AG09309 (cell line): ENCODE measurements around the gene BMI1.

Experiments
- DNase-seq: peaks from one replicate; pipeline ENCODE4 v3.0.0-alpha.2; 2010; ENCODE audit warnings: low read depth
- H3K4me3 ChIP-seq: 2 replicates; pipeline ENCODE4 v1.5.1; 2011; ENCODE audit warnings: mild to moderate bottlenecking, low read depth, low read length, moderate library complexity; ENCODE audit not compliant: control insufficient read depth
- TF ChIP-seq, protein P1 (sequence below): IDR thresholded peaks from 2 replicates; pipeline ENCODE4 v1.5.1; 2011; ENCODE audit warnings: mild to moderate bottlenecking, low read depth, low read length, inconsistent platforms; ENCODE audit not compliant: insufficient read depth, control insufficient read depth; ENCODE audit errors: missing control alignments

The BMI1 gene

DNA sequence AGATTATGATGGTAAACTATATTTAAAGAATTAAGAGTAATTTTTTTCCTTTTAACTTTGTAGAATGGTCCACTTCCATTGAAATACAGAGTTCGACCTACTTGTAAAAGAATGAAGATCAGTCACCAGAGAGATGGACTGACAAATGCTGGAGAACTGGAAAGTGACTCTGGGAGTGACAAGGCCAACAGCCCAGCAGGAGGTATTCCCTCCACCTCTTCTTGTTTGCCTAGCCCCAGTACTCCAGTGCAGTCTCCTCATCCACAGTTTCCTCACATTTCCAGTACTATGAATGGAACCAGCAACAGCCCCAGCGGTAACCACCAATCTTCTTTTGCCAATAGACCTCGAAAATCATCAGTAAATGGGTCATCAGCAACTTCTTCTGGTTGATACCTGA, 8.3 kb downstream of the BMI1 start:
- TF ChIP-seq, protein P1, sequence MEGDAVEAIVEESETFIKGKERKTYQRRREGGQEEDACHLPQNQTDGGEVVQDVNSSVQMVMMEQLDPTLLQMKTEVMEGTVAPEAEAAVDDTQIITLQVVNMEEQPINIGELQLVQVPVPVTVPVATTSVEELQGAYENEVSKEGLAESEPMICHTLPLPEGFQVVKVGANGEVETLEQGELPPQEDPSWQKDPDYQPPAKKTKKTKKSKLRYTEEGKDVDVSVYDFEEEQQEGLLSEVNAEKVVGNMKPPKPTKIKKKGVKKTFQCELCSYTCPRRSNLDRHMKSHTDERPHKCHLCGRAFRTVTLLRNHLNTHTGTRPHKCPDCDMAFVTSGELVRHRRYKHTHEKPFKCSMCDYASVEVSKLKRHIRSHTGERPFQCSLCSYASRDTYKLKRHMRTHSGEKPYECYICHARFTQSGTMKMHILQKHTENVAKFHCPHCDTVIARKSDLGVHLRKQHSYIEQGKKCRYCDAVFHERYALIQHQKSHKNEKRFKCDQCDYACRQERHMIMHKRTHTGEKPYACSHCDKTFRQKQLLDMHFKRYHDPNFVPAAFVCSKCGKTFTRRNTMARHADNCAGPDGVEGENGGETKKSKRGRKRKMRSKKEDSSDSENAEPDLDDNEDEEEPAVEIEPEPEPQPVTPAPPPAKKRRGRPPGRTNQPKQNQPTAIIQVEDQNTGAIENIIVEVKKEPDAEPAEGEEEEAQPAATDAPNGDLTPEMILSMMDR, result no peak
- no peak overlapping the region for H3K4me3 ChIP-seq
- no peak for DNase-seq

DNA sequence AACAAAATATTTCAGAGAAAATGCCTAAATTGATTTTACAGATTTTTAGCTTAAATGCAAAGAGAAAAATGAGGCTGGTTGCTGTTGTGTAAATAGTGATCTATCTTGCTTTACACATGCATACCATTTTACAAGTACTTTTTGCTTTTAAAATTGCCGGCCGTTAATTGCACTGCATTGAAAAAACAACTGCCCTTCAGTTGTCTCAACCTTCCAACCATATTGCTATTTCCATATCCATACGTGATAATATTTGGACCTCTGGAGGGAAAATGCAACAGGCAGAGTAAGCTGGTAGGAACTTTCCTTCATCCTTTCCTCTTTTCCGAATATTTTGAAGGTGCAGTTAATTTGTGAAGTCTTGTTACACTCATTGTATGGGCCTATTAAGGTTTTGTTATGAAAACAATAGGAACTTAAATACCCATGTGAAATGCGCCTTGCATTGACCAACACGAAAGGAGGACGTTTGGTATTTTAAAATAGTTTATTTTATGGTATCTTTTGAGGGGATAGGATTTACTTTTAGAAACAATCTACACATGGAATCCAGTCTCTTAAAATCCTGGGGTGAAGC, 11.3 kb downstream of the BMI1 start:
- no peak for DNase-seq
- TF ChIP-seq, protein P1, result no peak
- H3K4me3 ChIP-seq, result no peak overlapping the region

DNA sequence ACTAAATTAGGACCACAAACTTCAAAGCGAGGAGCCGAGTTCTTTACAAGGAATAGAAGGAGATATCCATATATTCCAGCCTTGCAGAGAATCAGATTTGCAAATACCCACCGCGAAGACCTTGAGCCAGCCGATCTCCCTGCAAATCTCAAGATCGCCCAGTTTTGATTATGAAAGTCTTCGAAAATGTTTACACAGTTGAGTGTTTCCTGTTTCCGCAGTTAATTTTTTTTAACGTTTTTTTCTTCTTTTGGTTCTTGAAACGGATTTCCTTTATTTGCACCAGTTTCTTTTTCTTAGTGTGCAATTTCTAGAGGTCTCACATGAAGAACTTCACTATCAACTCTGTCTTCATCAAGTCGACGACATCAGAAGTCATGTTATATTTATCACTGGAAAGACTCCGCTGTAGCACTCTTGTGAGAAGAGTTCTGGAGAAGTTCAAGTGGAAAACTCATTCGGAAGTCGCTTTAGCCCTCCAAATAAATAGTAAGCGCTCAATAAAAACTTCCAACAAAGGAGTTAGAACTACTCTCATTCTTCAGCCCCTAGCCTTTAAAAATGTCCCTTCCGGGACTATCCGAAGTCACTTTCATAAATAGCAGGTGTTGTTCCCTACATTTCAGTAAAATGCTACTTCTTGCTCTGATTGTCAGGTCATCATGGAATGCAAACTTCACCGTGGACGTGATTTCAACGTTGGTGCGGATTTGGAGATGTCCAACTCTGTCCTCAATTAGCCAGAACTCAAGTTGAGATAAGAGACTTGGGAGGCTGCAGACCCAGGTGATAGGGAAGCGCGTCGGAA, 12.5 kb downstream of the BMI1 start:
- no peak for DNase-seq
- no peak overlapping the region for H3K4me3 ChIP-seq

DNA sequence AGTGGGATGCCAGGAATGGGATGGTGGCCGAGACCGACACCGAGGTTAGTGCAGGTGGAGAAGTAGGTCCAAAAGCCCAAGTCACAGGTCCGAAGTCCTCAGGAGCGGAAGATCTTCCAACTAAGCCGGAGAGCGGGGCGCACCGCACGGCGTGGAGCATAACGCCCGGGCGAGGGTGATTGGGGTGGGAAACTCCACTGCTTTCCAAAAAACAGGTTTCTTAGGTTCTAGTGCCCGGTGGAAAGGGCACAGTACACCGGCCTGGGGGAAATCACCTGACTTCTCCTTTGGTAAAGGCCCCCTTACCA, 13.0 kb downstream of the BMI1 start:
- DNase-seq, result no peak
- H3K4me3 ChIP-seq, result no peak overlapping the region

More for the DNA sequence above, 12.5 kb downstream of the BMI1 start:
- TF ChIP-seq, protein P1, result no peak

DNA sequence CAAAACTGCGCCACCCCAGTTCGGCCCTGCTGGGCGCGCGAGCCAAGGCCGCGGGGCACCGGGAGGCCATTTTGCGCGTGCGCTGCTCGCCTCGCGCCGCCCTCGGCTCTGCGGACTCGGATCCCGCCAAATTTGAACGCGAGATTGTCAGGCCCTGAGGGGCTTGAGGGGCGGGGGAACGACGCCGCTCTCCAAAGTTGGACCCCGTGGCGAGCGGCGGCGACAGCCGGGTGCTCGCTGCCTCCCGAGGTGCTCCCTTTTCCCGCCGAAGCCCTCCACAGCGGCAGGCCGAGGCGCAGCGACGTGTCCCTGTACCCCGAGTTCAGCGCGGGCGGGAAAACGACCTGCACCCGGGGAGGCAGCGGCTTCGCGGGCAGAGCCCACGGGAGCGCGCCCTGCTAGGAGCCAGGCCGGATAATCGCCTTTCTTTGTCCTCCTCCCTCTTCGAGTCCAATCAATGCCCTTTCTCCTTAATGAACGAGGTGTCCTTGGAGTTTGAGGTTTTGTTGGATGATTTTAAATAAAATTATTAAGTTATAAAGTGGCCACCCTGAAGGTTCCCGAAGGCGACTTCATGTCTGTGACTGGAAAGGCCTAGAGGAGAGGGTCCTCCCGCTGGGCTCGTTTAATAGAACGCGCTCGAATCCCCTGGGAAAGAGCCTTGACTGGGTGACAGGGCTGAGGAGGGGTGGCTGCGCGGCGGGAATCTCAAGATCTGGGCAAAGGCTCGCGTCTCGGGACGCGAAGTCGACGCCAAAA, 13.7 kb downstream of the BMI1 start:
- peak overlapping the region; percentile 42 for H3K4me3 ChIP-seq
- DNase-seq, result no peak
- TF ChIP-seq, protein P1, result no peak

More for the DNA sequence above, 13.0 kb downstream of the BMI1 start:
- TF ChIP-seq, protein P1, result no peak

DNA sequence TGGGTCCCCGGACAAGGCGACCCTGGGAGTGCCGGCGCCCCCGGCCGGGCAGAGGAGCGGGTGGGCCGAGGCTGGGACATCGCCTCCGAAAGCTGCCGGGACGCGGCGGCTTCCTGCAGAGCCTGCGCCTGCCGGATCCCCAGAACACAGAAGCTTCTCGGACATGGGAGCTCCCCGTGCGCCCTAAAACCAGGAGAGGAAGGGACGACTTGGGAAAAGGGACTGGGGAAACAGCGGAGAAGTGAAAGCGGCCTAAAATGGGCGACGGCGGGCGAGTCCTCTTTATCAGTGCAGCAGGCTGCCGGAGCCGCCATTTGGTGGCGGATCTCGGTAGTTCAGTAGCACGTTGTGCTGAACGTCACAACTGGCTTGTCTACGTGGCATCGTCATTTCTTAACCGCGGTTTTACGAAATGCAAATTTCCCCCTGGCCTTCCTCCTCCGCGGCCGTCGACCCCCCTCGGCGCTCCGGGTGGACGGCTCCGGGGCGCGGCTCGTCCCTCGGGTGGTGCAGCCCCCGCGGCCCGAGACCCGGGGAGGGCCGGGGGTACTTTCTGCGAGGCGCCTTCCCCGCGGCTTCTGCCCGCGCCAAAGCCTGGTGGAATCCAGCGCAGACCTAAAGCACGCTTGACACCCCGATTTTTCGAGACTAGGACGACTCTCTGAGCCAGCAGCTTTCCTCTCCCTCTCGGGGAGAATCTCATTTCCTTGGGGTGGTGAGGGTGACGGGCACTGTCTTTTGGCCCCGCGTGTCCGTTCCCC, 14.5 kb downstream of the BMI1 start:
- TF ChIP-seq, protein P1, result peak; percentile 6
- H3K4me3 ChIP-seq, result peak overlapping the region; percentile 42
- no peak for DNase-seq
